ENCODE measurements around the gene ABL1. TPM values are rescaled to one million over a fixed set of nuclear protein-coding genes. Genes with fewer than 3 reads are reported as not detected.

The ABL1 gene
- polyA plus RNA-seq, 1 donor from 2014 or later, result 18.5 TPM

GRCh38 chr9:130837643-130838042 is 2.6 kb downstream of the ABL1 start:
- Histone ChIP-seq H3K79me2 (replicated peaks; ENCODE audit: insufficient read depth, low read length) (peaks cover 73% of the 10 kb centered on the region), H3K27ac (ENCODE audit: low read length) (no peak overlapping the region), H3K9ac (ENCODE audit: low read length) (no peak overlapping the region)

GRCh38 chr9:130839132-130840111 is 4.4 kb downstream of the ABL1 start:
- Histone ChIP-seq H3K27ac (ENCODE audit: low read length) (no peak overlapping the region), H3K4me3 (ENCODE audit: low read length) (peak overlapping the region; percentile 86), H3K9me3 (ENCODE audit: low read length) (no peaks in the 10 kb centered on the region), H2AFZ (ENCODE audit: low read depth, low read length) (no peak overlapping the region), H3K4me2 (ENCODE audit: low read length) (no peak overlapping the region), H3K9me2 (ENCODE audit: insufficient read depth, low read length) (no peaks in the 10 kb centered on the region), H3F3A (ENCODE audit: insufficient read depth, low read length, poor library complexity, severe bottlenecking) (no peaks in the 10 kb centered on the region), H4K20me1 (ENCODE audit: insufficient read depth) (no peaks in the 10 kb centered on the region), H3K36me3 (ENCODE audit: insufficient read depth, low read length) (no peaks in the 10 kb centered on the region), H3K9ac (ENCODE audit: low read length) (no peak overlapping the region), H3K79me2 (replicated peaks; ENCODE audit: insufficient read depth, low read length) (peaks cover 82% of the 10 kb centered on the region), H3K27me3 (ENCODE audit: insufficient read depth, low read depth, low read length) (no peaks in the 10 kb centered on the region)
- TF ChIP-seq REST (IDR thresholded peaks at IDR 0.05; ENCODE audit: borderline replicate concordance) (no peak), MXI1 (conservative IDR thresholded peaks at IDR 0.05; ENCODE audit: poor library complexity, severe bottlenecking) (no peak), EZH2 (IDR thresholded peaks at IDR 0.05; ENCODE audit: borderline replicate concordance, insufficient read depth, low read length, poor library complexity, severe bottlenecking) (no peak), SMC3 (conservative IDR thresholded peaks at IDR 0.05; ENCODE audit: poor library complexity) (no peak), POLR2AphosphoS5 (IDR thresholded peaks at IDR 0.05) (no peak), CTCF (IDR thresholded peaks at IDR 0.05; ENCODE audit: poor library complexity, severe bottlenecking) (no peak)

More at GRCh38 chr9:130837643-130838042, 2.6 kb downstream of the ABL1 start:
- Histone ChIP-seq H3K9me2 (ENCODE audit: insufficient read depth, low read length) (no peaks in the 10 kb centered on the region), H2AFZ (ENCODE audit: low read depth, low read length) (no peak overlapping the region), H3K9me3 (ENCODE audit: low read length) (no peaks in the 10 kb centered on the region), H3K27me3 (ENCODE audit: insufficient read depth, low read depth, low read length) (no peaks in the 10 kb centered on the region), H3K36me3 (ENCODE audit: insufficient read depth, low read length) (no peaks in the 10 kb centered on the region), H3K4me2 (ENCODE audit: low read length) (peak overlapping the region; percentile 72), H3K4me3 (ENCODE audit: low read length) (peak overlapping the region; percentile 86), H3F3A (ENCODE audit: insufficient read depth, low read length, poor library complexity, severe bottlenecking) (peaks cover 1% of the 10 kb centered on the region), H4K20me1 (ENCODE audit: insufficient read depth) (no peaks in the 10 kb centered on the region)
- no peak for TF ChIP-seq MXI1 (conservative IDR thresholded peaks at IDR 0.05; ENCODE audit: poor library complexity, severe bottlenecking)
- no peak for TF ChIP-seq EZH2 (IDR thresholded peaks at IDR 0.05; ENCODE audit: borderline replicate concordance, insufficient read depth, low read length, poor library complexity, severe bottlenecking)
- TF ChIP-seq POLR2AphosphoS5 (IDR thresholded peaks at IDR 0.05), result no peak
- TF ChIP-seq EP300 (conservative IDR thresholded peaks at IDR 0.05; ENCODE audit: poor library complexity, severe bottlenecking), result peak; percentile 62
- TF ChIP-seq CTCF (IDR thresholded peaks at IDR 0.05; ENCODE audit: poor library complexity, severe bottlenecking), result no peak
- TF ChIP-seq RAD21 (conservative IDR thresholded peaks at IDR 0.05), result no peak

All from neural cell (in vitro differentiated cells).